Measurements from ENCODE around the gene RADX.

RADX gene

GRCh38 chrX:106702636-106703035 lies 90.9 kb downstream of the RADX start:
- in situ Hi-C loops (cut with MboI; ENCODE audit: low pct_unique_long_range_greater_than_20kb, low sequenced_read_pairs, unreplicated experiment), result no loop called here
- no peak for DNase-seq (ENCODE audit: low spot score)
- TF ChIP-seq, protein P1, sequence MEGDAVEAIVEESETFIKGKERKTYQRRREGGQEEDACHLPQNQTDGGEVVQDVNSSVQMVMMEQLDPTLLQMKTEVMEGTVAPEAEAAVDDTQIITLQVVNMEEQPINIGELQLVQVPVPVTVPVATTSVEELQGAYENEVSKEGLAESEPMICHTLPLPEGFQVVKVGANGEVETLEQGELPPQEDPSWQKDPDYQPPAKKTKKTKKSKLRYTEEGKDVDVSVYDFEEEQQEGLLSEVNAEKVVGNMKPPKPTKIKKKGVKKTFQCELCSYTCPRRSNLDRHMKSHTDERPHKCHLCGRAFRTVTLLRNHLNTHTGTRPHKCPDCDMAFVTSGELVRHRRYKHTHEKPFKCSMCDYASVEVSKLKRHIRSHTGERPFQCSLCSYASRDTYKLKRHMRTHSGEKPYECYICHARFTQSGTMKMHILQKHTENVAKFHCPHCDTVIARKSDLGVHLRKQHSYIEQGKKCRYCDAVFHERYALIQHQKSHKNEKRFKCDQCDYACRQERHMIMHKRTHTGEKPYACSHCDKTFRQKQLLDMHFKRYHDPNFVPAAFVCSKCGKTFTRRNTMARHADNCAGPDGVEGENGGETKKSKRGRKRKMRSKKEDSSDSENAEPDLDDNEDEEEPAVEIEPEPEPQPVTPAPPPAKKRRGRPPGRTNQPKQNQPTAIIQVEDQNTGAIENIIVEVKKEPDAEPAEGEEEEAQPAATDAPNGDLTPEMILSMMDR (IDR thresholded peaks at IDR 0.05; ENCODE audit: extremely low read depth, insufficient read depth, missing control alignments), result no peak

DNA sequence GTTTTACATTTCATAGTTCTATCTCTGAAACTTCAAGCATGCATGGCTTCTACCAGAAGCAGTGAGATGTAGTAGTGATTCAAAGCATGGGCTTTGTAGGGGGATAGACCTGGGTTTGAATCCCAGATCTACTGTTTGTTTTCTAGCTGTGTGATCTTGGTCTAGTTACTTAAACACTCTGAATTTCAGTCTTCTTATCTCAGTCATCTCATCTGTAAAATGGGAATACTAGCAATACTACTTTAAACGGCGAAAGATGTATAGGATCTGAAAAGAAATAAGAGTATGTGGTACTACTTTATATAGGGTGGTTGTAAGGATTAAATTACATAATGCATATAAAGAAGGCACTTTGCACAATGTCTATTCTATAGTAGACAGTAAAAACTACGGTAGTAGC lies 94.7 kb downstream of the RADX start:
- in situ Hi-C loops (cut with MboI; ENCODE audit: low pct_unique_long_range_greater_than_20kb, low sequenced_read_pairs, unreplicated experiment), result no loop called here
- TF ChIP-seq, protein P1 (IDR thresholded peaks at IDR 0.05; ENCODE audit: extremely low read depth, insufficient read depth, missing control alignments), result no peak
- DNase-seq (ENCODE audit: low spot score), result no peak

DNA sequence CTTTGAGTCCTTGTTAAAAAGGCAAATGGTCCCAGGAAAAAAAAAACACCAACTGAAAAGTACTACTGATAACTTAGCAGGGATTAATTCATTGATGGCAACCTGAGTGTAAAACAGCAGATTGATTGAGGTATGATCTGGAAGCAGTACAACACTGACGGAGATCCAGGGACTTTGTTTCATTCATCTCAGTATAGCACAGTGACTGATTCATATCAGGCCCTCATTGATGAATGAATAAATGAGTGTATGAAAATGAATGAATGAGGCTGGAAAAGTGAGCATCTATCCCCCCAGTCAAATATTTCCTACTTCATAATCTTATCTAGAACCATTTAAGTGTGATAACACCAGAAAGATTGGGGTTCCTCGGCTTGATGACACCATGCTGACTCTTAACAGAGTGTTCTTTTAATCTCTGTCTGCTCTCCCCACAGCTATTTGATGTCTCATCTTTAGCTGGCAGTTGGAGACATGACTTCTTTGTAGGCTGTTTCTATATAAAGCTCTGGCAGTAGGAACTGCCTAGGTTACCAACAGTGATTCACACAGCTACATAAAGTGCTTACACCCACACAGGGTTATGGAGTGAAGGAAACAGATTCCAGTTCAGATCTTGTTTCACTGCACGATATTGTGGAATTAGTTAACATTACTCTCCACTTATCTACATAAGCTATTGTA lies 96.1 kb downstream of the RADX start:
- no peak for DNase-seq (ENCODE audit: low spot score)
- TF ChIP-seq, protein P1 (IDR thresholded peaks at IDR 0.05; ENCODE audit: extremely low read depth, insufficient read depth, missing control alignments), result no peak
- in situ Hi-C loops (cut with MboI; ENCODE audit: low pct_unique_long_range_greater_than_20kb, low sequenced_read_pairs, unreplicated experiment), result no loop called here

DNA sequence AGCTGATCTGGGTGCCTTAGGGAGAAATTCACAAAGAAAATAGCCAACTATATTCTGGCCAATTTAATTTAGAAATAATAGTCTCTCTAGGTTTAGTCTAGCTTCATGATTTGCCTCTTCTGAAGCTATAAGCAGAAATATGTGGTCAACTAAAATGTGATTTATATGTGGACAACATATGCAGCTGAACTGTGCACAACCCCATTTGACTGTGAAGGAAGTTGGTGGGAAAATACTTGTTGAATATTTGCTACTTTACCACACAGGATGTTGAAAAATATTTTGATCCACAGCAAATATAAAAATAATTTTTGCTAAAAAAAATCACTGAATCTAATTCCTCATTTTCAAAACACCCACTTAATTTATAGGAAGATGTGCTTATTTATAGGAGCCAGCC lies 99.0 kb downstream of the RADX start:
- in situ Hi-C loops (cut with MboI; ENCODE audit: low pct_unique_long_range_greater_than_20kb, low sequenced_read_pairs, unreplicated experiment), result no loop called here
- TF ChIP-seq, protein P1 (IDR thresholded peaks at IDR 0.05; ENCODE audit: extremely low read depth, insufficient read depth, missing control alignments), result no peak
- DNase-seq (ENCODE audit: low spot score), result no peak

DNA sequence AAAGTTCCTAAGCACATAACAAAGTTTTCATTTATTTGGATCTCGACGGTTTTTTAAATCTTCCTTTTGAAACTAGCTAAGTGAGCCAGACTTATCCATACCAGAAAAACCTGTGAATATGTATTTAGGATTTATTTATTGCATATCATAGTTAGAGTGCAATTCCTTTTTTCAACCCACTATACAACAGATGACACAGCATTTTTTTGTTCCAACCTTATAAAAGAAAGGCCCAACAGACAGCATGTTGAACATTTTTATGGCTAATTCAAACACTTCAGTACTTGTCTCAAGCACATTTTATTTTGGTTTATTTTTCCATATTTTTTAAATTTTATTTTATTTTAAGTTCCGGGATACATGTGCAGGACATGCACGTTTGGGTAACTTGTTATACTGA lies 99.6 kb downstream of the RADX start:
- no peak for DNase-seq (ENCODE audit: low spot score)
- TF ChIP-seq, protein P1 (IDR thresholded peaks at IDR 0.05; ENCODE audit: extremely low read depth, insufficient read depth, missing control alignments), result no peak
- in situ Hi-C loops (cut with MboI; ENCODE audit: low pct_unique_long_range_greater_than_20kb, low sequenced_read_pairs, unreplicated experiment), result no loop called here

DNA sequence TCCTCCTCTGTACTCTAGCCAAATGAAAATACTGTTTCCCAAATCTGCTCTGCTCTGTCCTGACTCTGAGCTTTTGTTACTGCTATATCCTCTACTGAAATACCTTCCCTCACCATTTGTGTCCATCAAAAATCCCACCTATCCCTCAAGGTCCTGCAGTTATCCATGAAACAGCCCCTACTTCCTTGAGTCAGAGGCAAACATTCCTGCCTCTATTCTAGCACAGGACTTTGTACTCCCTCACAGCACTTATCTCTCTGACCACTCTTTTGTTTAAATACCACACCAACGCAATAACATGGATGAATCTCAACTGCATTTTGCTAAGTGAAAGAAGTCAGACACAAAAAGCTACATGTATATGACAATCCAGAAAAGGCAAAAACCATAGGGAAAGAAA lies 104.2 kb downstream of the RADX start:
- TF ChIP-seq, protein P1 (IDR thresholded peaks at IDR 0.05; ENCODE audit: extremely low read depth, insufficient read depth, missing control alignments), result no peak
- in situ Hi-C loops (cut with MboI; ENCODE audit: low pct_unique_long_range_greater_than_20kb, low sequenced_read_pairs, unreplicated experiment), result no loop called here
- no peak for DNase-seq (ENCODE audit: low spot score)
